Natural killer cell (primary cell): Measurements from ENCODE around the gene DOCK7. TPM values are rescaled to one million over a fixed set of nuclear protein-coding genes. Genes with fewer than 3 reads are reported as not detected.

Experiments
- ATAC-seq, 3 donors: fragments of 150-1000 bp in 2 of 3; fragments of 200-7000 bp in 1 of 3; cut with Tn5 transposase; 1 replicate in 1 of 3; 2 replicates in 2 of 3; pipeline ENCODE4 v1.10.0; 2021; ENCODE audit warnings: mild to moderate bottlenecking in 2 of 3, moderate library complexity in 2 of 3
- DNase-seq, 2 donors: peaks; one replicate each; pipeline versions ENCODE4 v3.0.0 to v3.0.0-alpha.2; 2013 to 2021; ENCODE audit warnings: mixed read lengths in 1 of 2
- H3K27ac ChIP-seq: one replicate; pipeline ENCODE4 v1.5.1; 2013; ENCODE audit warnings: mild to moderate bottlenecking, low read length
- H3K27me3 ChIP-seq: one replicate; pipeline ENCODE4 v1.6.1; 2013; ENCODE audit warnings: low read length; ENCODE audit not compliant: control insufficient read depth, insufficient read depth
- H3K36me3 ChIP-seq: one replicate; pipeline ENCODE4 v1.6.1; 2013; ENCODE audit warnings: low read length; ENCODE audit not compliant: control insufficient read depth, insufficient read depth
- H3K4me1 ChIP-seq: one replicate; pipeline ENCODE4 v1.6.1; 2013; ENCODE audit warnings: low read length; ENCODE audit not compliant: control insufficient read depth, insufficient read depth
- H3K4me3 ChIP-seq: one replicate; pipeline ENCODE4 v1.5.1; 2013; ENCODE audit warnings: low read length
- H3K9me3 ChIP-seq: one replicate; pipeline ENCODE4 v1.6.1; 2013; ENCODE audit warnings: low read length; ENCODE audit not compliant: control insufficient read depth, insufficient read depth
- H3K27ac Mint-ChIP-seq, 2 donors: one replicate each; pipeline ENCODE4 v1.8.0; 2022; ENCODE audit warnings: mild to moderate bottlenecking in 2 of 2, mixed read lengths in 2 of 2, moderate library complexity in 1 of 2
- H3K27me3 Mint-ChIP-seq, 2 donors: one replicate each; pipeline ENCODE4 v1.8.0; 2022; ENCODE audit warnings: low read depth in 2 of 2, mixed read lengths in 2 of 2
- H3K36me3 Mint-ChIP-seq: one replicate; pipeline ENCODE4 v1.8.0; 2022; ENCODE audit warnings: mixed read lengths
- H3K4me1 Mint-ChIP-seq, 2 donors: one replicate each; pipeline ENCODE4 v1.8.0; 2022; ENCODE audit warnings: mixed read lengths in 2 of 2
- H3K4me3 Mint-ChIP-seq: one replicate; pipeline ENCODE4 v1.8.0; 2022; ENCODE audit warnings: mild to moderate bottlenecking, moderate library complexity, mixed read lengths
- H3K9me3 Mint-ChIP-seq, 2 donors: one replicate each; pipeline ENCODE4 v1.8.0; 2022; ENCODE audit warnings: mixed read lengths in 2 of 2
- whole genome bisulfite sequencing: methylation state at CpG from one replicate; pipeline ENCODE4 v1.1.7; 2013; ENCODE audit warnings: missing lambda C conversion rate; ENCODE audit not compliant: insufficient coverage; 5-methylcytosine and 5-hydroxymethylcytosine counted together
- intact Hi-C: fragments of 100-400 bp; cut with micrococcal nuclease; formaldehyde crosslinking; loops from one replicate; pipeline ENCODE4 v1.14.2; 2022
- total RNA-seq, 4 donors: library from RNA; stranded (reverse); fragments of 120-200 nt in 1 of 4; gene quantifications; one replicate each; pipeline versions ENCODE4 v1.2.3 to v1.2.4, GENCODE V29; 2013 to 2022
- TF ChIP-seq, protein P1 (sequence below): fragments of 200-600 bp; IDR thresholded peaks from one replicate; pipeline ENCODE4 v1.8.0; 2022; ENCODE audit warnings: antibody characterized with exemption

The DOCK7 gene
- total RNA-seq, 3 donors from 2014 or later (not counting 1 experiment from before 2014, with no cell fraction given) = 4.3 to 13.1 (median 6.0) TPM

DNA sequence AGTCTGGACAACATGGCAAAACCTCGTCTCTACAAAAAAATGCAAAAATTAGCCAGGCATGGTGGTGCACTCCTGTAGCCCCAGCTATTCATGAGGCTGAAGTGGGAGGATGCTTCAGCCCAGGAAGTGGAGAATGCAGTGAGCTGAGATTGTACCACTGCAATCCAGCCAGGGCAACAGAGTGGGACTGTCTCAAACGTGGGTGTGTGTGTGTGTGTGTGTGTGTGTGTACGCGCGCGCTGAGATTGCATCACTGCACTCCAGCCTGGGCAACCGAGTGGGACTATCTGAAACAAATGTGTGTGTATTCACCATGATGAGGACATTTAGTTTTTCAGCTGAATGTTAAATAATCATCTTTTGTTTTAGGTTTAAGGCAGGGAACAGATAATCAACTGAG, 230.2 kb downstream of the DOCK7 start:
- no peaks in the 10 kb centered on the region for H3K9me3 ChIP-seq
- Mint-ChIP-seq H3K36me3 (no peaks in the 10 kb centered on the region), H3K9me3 (no peaks in the 10 kb centered on the region), H3K27me3 (no peaks in the 10 kb centered on the region), H3K27ac (no peak overlapping the region), H3K4me1 (peaks cover 0 to 5% of the 10 kb centered on the region in 2 donors), H3K4me3 (no peak overlapping the region)
- no peak overlapping the region for H3K27ac ChIP-seq
- TF ChIP-seq, protein P1, sequence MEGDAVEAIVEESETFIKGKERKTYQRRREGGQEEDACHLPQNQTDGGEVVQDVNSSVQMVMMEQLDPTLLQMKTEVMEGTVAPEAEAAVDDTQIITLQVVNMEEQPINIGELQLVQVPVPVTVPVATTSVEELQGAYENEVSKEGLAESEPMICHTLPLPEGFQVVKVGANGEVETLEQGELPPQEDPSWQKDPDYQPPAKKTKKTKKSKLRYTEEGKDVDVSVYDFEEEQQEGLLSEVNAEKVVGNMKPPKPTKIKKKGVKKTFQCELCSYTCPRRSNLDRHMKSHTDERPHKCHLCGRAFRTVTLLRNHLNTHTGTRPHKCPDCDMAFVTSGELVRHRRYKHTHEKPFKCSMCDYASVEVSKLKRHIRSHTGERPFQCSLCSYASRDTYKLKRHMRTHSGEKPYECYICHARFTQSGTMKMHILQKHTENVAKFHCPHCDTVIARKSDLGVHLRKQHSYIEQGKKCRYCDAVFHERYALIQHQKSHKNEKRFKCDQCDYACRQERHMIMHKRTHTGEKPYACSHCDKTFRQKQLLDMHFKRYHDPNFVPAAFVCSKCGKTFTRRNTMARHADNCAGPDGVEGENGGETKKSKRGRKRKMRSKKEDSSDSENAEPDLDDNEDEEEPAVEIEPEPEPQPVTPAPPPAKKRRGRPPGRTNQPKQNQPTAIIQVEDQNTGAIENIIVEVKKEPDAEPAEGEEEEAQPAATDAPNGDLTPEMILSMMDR = no peak
- no peaks in the 10 kb centered on the region for H3K27me3 ChIP-seq
- 54% methylated on average over 7 of the region's 7 CpGs for WGBS
- peak in 1 of 3 donors; percentile 5 for ATAC-seq
- intact Hi-C loops = no loop called here
- no peaks in the 10 kb centered on the region for H3K4me1 ChIP-seq
- peaks cover 14% of the 10 kb centered on the region for H3K36me3 ChIP-seq
- no peak overlapping the region for H3K4me3 ChIP-seq
- DNase-seq = no peak

DNA sequence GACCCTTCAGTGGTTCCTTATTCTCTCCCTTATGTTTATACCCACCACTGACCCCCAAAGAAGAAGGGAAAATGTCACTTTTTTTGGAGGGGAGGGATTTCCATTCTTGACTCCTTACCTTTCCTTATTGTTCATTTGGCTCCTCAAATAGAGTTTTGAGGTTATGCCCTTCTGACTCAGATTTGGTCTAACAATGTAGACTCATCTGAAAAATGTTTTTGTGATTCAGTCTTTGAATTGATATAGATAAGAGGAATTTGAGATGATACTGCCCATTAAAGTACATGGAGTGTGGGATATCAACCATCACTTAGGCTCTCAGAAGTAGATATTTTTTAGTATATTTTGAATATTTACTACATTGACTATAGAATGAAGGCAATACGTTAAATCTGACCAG, 235.2 kb downstream of the DOCK7 start:
- H3K27me3 Mint-ChIP-seq = no peaks in the 10 kb centered on the region
- intact Hi-C loops = no loop called here
- ATAC-seq = no peak
- TF ChIP-seq, protein P1 = no peak
- Histone ChIP-seq H3K4me1 (peaks cover 10% of the 10 kb centered on the region), H3K27ac (no peak overlapping the region), H3K9me3 (no peaks in the 10 kb centered on the region), H3K4me3 (no peak overlapping the region), H3K36me3 (peaks cover 41% of the 10 kb centered on the region), H3K27me3 (no peaks in the 10 kb centered on the region)
- no peaks in the 10 kb centered on the region for H3K9me3 Mint-ChIP-seq
- H3K27ac Mint-ChIP-seq = no peak overlapping the region
- WGBS = 100% methylated on average over 1 of the region's 1 CpG
- H3K36me3 Mint-ChIP-seq = no peaks in the 10 kb centered on the region
- no peak overlapping the region for H3K4me3 Mint-ChIP-seq
- DNase-seq = no peak
- H3K4me1 Mint-ChIP-seq = peaks cover 16 to 22% of the 10 kb centered on the region in 2 donors

DNA sequence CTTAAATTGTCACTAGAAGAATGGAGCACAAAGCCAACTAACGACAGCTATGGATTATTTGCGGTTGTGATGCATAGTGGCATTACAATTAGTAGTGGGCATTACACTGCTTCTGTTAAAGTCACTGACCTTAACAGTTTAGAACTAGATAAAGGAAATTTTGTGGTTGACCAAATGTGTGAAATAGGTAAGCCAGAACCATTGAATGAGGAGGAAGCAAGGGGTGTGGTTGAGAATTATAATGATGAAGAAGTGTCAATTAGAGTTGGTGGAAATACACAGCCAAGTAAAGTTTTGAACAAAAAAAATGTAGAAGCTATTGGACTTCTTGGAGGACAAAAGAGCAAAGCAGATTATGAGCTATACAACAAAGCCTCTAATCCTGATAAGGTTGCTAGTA, 237.9 kb downstream of the DOCK7 start:
- DNase-seq = peak in 1 of 2 donors; percentile 22
- H3K4me3 Mint-ChIP-seq = peak overlapping the region; percentile 79

More for the DNA sequence above, 237.9 kb downstream of the DOCK7 start:
- Mint-ChIP-seq H3K4me1 (peaks cover 16 to 22% of the 10 kb centered on the region in 2 donors), H3K27ac (peak overlapping the region; percentile 65 to 76), H3K9me3 (no peaks in the 10 kb centered on the region), H3K27me3 (no peaks in the 10 kb centered on the region), H3K36me3 (no peaks in the 10 kb centered on the region)
- peak in 2 of 3 donors; percentile 68 to 80 for ATAC-seq
- intact Hi-C loops = loop anchor here (1.0 kb wide), 1 partner anchor 14 kb away; no protein-coding TSS in a partner anchor
- TF ChIP-seq, protein P1 = no peak
- Histone ChIP-seq H3K27ac (peak overlapping the region; percentile 25), H3K36me3 (peaks cover 53% of the 10 kb centered on the region), H3K4me3 (no peak overlapping the region), H3K27me3 (no peaks in the 10 kb centered on the region), H3K4me1 (peaks cover 10% of the 10 kb centered on the region), H3K9me3 (no peaks in the 10 kb centered on the region)
- WGBS = 44% methylated on average over 2 of the region's 2 CpGs
